ENCODE results near the gene HMCN1.

DNA sequence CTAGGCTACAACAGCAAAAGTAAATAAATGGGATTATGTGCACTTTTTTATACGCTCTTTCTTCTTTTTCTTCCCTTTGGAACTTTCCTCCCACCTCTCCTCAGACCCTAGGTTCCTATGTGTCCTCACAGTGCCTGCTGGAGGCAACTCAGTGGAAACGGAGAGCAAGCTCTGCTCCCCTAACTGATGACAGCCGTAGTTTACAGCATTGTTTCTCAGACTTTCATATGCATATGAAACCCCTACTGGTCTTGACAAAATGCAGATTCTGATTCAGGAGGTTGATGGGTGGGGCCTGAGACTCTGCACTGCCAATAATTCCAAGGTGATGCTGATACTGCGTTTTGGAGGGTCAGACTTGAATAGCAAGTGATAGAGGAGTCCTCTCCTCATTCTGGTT, 34.3 kb upstream of the HMCN1 start:
- TF ChIP-seq, protein P1, sequence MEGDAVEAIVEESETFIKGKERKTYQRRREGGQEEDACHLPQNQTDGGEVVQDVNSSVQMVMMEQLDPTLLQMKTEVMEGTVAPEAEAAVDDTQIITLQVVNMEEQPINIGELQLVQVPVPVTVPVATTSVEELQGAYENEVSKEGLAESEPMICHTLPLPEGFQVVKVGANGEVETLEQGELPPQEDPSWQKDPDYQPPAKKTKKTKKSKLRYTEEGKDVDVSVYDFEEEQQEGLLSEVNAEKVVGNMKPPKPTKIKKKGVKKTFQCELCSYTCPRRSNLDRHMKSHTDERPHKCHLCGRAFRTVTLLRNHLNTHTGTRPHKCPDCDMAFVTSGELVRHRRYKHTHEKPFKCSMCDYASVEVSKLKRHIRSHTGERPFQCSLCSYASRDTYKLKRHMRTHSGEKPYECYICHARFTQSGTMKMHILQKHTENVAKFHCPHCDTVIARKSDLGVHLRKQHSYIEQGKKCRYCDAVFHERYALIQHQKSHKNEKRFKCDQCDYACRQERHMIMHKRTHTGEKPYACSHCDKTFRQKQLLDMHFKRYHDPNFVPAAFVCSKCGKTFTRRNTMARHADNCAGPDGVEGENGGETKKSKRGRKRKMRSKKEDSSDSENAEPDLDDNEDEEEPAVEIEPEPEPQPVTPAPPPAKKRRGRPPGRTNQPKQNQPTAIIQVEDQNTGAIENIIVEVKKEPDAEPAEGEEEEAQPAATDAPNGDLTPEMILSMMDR (IDR thresholded peaks at IDR 0.05) = no peak
- no peak for TF ChIP-seq POLR2A (IDR thresholded peaks at IDR 0.05)
- TF ChIP-seq POLR2AphosphoS5 (IDR thresholded peaks at IDR 0.05) = no peak
- TF ChIP-seq EP300 (IDR thresholded peaks at IDR 0.05) = no peak

Measured in upper lobe of left lung (tissue), 4 donors.